ENCODE results near the gene S100PBP. TPM values are rescaled to one million over a fixed set of nuclear protein-coding genes. Genes with fewer than 3 reads are reported as not detected.
"Not testable (repeated sequence)": the region's sequence is repeated elsewhere in the genome, so short reads cannot be mapped to it uniquely, and the experiment has no call there.

The S100PBP gene
- total and polyA plus RNA-seq, 7 donors, result 3.2 to 50.7 (median 25.2) TPM

GRCh38 chr1:32783851-32784250, 33.6 kb upstream of the S100PBP start:
- peaks cover 32 to 99% (median 57%) of the 10 kb centered on the region in 4 donors for H3K36me3 ChIP-seq
- H3K27me3 ChIP-seq, result no peaks in the 10 kb centered on the region
- no peak overlapping the region for H3K4me3 ChIP-seq
- intact Hi-C loops (cut with DNase I), result no loop called here
- no peaks in the 10 kb centered on the region for H3K9me3 ChIP-seq
- WGBS, 2 donors, result 98 to 99% methylated on average over 5 of the region's 5 CpGs
- TF ChIP-seq POLR2A (IDR thresholded peaks at IDR 0.05) (no peak), POLR2AphosphoS5 (IDR thresholded peaks at IDR 0.05) (no peak), EP300 (IDR thresholded peaks at IDR 0.05) (no peak), CTCF (IDR thresholded peaks at IDR 0.05) (no peak)
- DNase-seq, result no peak
- peaks cover 0 to 1% (median under 1%) of the 10 kb centered on the region in 4 donors for H3K4me1 ChIP-seq
- no peak overlapping the region for H3K27ac ChIP-seq

- H3K36me3 ChIP-seq, result peaks cover 22 to 99% (median 50%) of the 10 kb centered on the region in 4 donors
Measured at GRCh38 chr1:32784817-32785216, 32.6 kb upstream of the S100PBP start.

GRCh38 chr1:32786856-32787255, 30.6 kb upstream of the S100PBP start:
- no peak overlapping the region for H3K27ac ChIP-seq
- no peak for DNase-seq
- peaks cover 0 to 10% (median 4%) of the 10 kb centered on the region in 4 donors for H3K4me1 ChIP-seq
- H3K36me3 ChIP-seq, result peaks cover 6 to 99% (median 40%) of the 10 kb centered on the region in 4 donors
- intact Hi-C loops (cut with DNase I), result no loop called here
- H3K4me3 ChIP-seq, result no peak overlapping the region
- no peaks in the 10 kb centered on the region for H3K9me3 ChIP-seq
- H3K27me3 ChIP-seq, result no peaks in the 10 kb centered on the region
- peak in 1 of 4 experiments; percentile 13 for TF ChIP-seq CTCF (IDR thresholded peaks at IDR 0.05)
- TF ChIP-seq POLR2A (IDR thresholded peaks at IDR 0.05), result no peak
- TF ChIP-seq POLR2AphosphoS5 (IDR thresholded peaks at IDR 0.05), result no peak
- TF ChIP-seq EP300 (IDR thresholded peaks at IDR 0.05), result no peak
- WGBS, 2 donors, result 54 to 65% methylated on average over 4 of the region's 4 CpGs

More at GRCh38 chr1:32784817-32785216, 32.6 kb upstream of the S100PBP start:
- Histone ChIP-seq H3K27me3 (no peaks in the 10 kb centered on the region), H3K9me3 (no peaks in the 10 kb centered on the region), H3K4me3 (no peak overlapping the region), H3K4me1 (peaks cover 0 to 10% (median 4%) of the 10 kb centered on the region in 4 donors), H3K27ac (no peak overlapping the region)
- TF ChIP-seq POLR2AphosphoS5 (IDR thresholded peaks at IDR 0.05) (no peak), POLR2A (IDR thresholded peaks at IDR 0.05) (no peak), CTCF (IDR thresholded peaks at IDR 0.05) (no peak), EP300 (IDR thresholded peaks at IDR 0.05) (no peak)
- DNase-seq, result no peak
- intact Hi-C loops (cut with DNase I), result no loop called here
- WGBS, 2 donors, result 88 to 92% methylated on average over 3 of the region's 3 CpGs

- DNase-seq; H3K4me3 ChIP-seq; H3K27me3 ChIP-seq; H3K9me3 ChIP-seq; H3K4me1 ChIP-seq; intact Hi-C loops (cut with DNase I): not testable (repeated sequence)
- peak overlapping the region in 2 of 4 donors; percentile 47 to 51 for H3K27ac ChIP-seq
- TF ChIP-seq POLR2AphosphoS5 (IDR thresholded peaks at IDR 0.05), result peak in 3 of 4 donors; percentile 28 to 51 (median 35)
- H3K36me3 ChIP-seq, result peaks cover 3 to 93% (median 37%) of the 10 kb centered on the region in 4 donors
- WGBS, 2 donors, result 41 to 67% methylated on average over 2 of the region's 2 CpGs
Measured at GRCh38 chr1:32789356-32789755, 28.1 kb upstream of the S100PBP start.

GRCh38 chr1:32791881-32792280, 25.6 kb upstream of the S100PBP start:
- Histone ChIP-seq H3K27me3 (no peaks in the 10 kb centered on the region), H3K4me3 (no peak overlapping the region), H3K9me3 (no peaks in the 10 kb centered on the region), H3K4me1 (peaks cover 0 to 10% (median 4%) of the 10 kb centered on the region in 4 donors), H3K27ac (no peak overlapping the region), H3K36me3 (peaks cover 3 to 85% (median 24%) of the 10 kb centered on the region in 4 donors)
- no peak for DNase-seq
- no peak for TF ChIP-seq CTCF (IDR thresholded peaks at IDR 0.05)
- no peak for TF ChIP-seq EP300 (IDR thresholded peaks at IDR 0.05)
- TF ChIP-seq POLR2AphosphoS5 (IDR thresholded peaks at IDR 0.05), result no peak
- no peak for TF ChIP-seq POLR2A (IDR thresholded peaks at IDR 0.05)
- 96 to 98% methylated on average over 1 of the region's 1 CpG for WGBS, 2 donors
- intact Hi-C loops (cut with DNase I), result no loop called here

GRCh38 chr1:32795763-32796162, 21.7 kb upstream of the S100PBP start:
- H3K27ac ChIP-seq; H3K9me3 ChIP-seq; H3K27me3 ChIP-seq; H3K4me3 ChIP-seq; H3K4me1 ChIP-seq; intact Hi-C loops (cut with DNase I): not testable (repeated sequence)
- 94 to 96% methylated on average over 4 of the region's 4 CpGs for WGBS, 2 donors
- H3K36me3 ChIP-seq, result peaks cover 0 to 68% (median 19%) of the 10 kb centered on the region in 4 donors
- peak; percentile 3 for DNase-seq
